HepG2 (cell line): Measurements from ENCODE around the gene CMTM5. TPM values are rescaled to one million over a fixed set of nuclear protein-coding genes. Genes with fewer than 3 reads are reported as not detected.

Source experiments
- ARID4A ChIP-seq: sonication (generic); formaldehyde crosslinking; IDR thresholded peaks from 2 replicates; pipeline ENCODE4 v1.5.0; 2020; ENCODE audit warnings: mild to moderate bottlenecking, missing genetic modification reagents, borderline replicate concordance
- ARNT2 ChIP-seq: sonication (generic); formaldehyde crosslinking; IDR thresholded peaks from 2 replicates; pipeline ENCODE4 v1.8.0; 2022; ENCODE audit warnings: mild to moderate bottlenecking, low read depth, missing genetic modification reagents, moderate library complexity
- CREB1 ChIP-seq, 2 experiments: fragments of 450-650 bp in 1 of 2; IDR thresholded peaks; 2 replicates each; pipeline ENCODE4 v1.6.1; 2016 to 2017; ENCODE audit warnings: control low read depth in 1 of 2, mild to moderate bottlenecking in 1 of 2, missing compliant biosample characterization in 1 of 2, missing genetic modification characterization in 1 of 2
- ELF4 ChIP-seq: sonication (generic); formaldehyde crosslinking; IDR thresholded peaks from 2 replicates; pipeline ENCODE4 v1.5.0; 2020; ENCODE audit warnings: missing genetic modification reagents, mild to moderate bottlenecking, moderate library complexity, borderline replicate concordance
- FOXK1 ChIP-seq: sonication (generic); formaldehyde crosslinking; IDR thresholded peaks from 2 replicates; pipeline ENCODE4 v1.4.0; 2020; ENCODE audit warnings: low read depth, missing genetic modification reagents, borderline replicate concordance
- MAX ChIP-seq: IDR thresholded peaks from 2 replicates; pipeline ENCODE4 v1.6.1; 2012; ENCODE audit warnings: inconsistent platforms
- NCOA2 ChIP-seq: sonication (generic); formaldehyde crosslinking; IDR thresholded peaks from 2 replicates; pipeline ENCODE4 v1.8.0; 2022; ENCODE audit warnings: inconsistent platforms
- NFYB ChIP-seq: sonication (generic); formaldehyde crosslinking; IDR thresholded peaks from 2 replicates; pipeline ENCODE4 v1.4.0; 2020; ENCODE audit warnings: missing genetic modification reagents
- NFYC ChIP-seq: IDR thresholded peaks from 2 replicates; pipeline ENCODE4 v1.6.1; 2016; ENCODE audit warnings: missing genetic modification reagents, missing compliant biosample characterization
- SP4 ChIP-seq: sonication (generic); formaldehyde crosslinking; IDR thresholded peaks from 2 replicates; pipeline ENCODE4 v1.8.1; 2023; ENCODE audit warnings: mild to moderate bottlenecking, missing genetic modification reagents
- TBX2 ChIP-seq: sonication (generic); formaldehyde crosslinking; IDR thresholded peaks from 2 replicates; pipeline ENCODE4 v1.5.0; 2020; ENCODE audit warnings: missing genetic modification reagents, mild to moderate bottlenecking, borderline replicate concordance
- ZBTB21 ChIP-seq: sonication (generic); formaldehyde crosslinking; IDR thresholded peaks from 2 replicates; pipeline ENCODE4 v1.4.0; 2020; ENCODE audit warnings: missing genetic modification reagents
- ZBTB8A ChIP-seq: sonication (generic); formaldehyde crosslinking; IDR thresholded peaks from 2 replicates; pipeline ENCODE4 v1.4.0; 2020; ENCODE audit warnings: mild to moderate bottlenecking, low read depth, missing genetic modification reagents, borderline replicate concordance
- ZKSCAN5 ChIP-seq: sonication (generic); formaldehyde crosslinking; IDR thresholded peaks from 2 replicates; pipeline ENCODE4 v1.5.1; 2020; ENCODE audit warnings: mild to moderate bottlenecking, missing genetic modification reagents
- ZNF292 ChIP-seq: sonication (generic); formaldehyde crosslinking; IDR thresholded peaks from 2 replicates; pipeline ENCODE4 v1.8.1; 2022; ENCODE audit warnings: mild to moderate bottlenecking, low read depth, missing genetic modification reagents, borderline replicate concordance
- ZNF331 ChIP-seq: sonication (generic); formaldehyde crosslinking; IDR thresholded peaks from 2 replicates; pipeline ENCODE4 v1.4.0; 2020; ENCODE audit warnings: missing genetic modification reagents
- ZNF83 ChIP-seq: sonication (generic); formaldehyde crosslinking; IDR thresholded peaks from 2 replicates; pipeline ENCODE4 v1.4.0; 2020; ENCODE audit warnings: missing genetic modification reagents, mild to moderate bottlenecking, borderline replicate concordance
- polyA plus RNA-seq, 8 experiments: library from polyadenylated mRNA; depleted of rRNA in 3 of 8; stranded (reverse) in 7 of 8; unstranded in 1 of 8; fragments of >200 nt; fragmentation: Illumina TruSeq in 4 of 8; extraction: Trizol in 4 of 8; gene quantifications; 2 replicates each; pipeline versions ENCODE4 v1.2.1 to v1.2.3, GENCODE V29; 2011 to 2016; ENCODE audit warnings: low read depth in 4 of 8, missing spikeins in 1 of 8, mixed read lengths in 1 of 8; ENCODE audit not compliant: insufficient read depth in 1 of 8
- total RNA-seq, 5 experiments: library from RNA; depleted of rRNA; stranded (reverse); fragments of >200 nt; fragmentation: Illumina TruSeq; extraction: Trizol; gene quantifications; 2 replicates each; pipeline ENCODE4 v1.2.3, GENCODE V29; 2016; ENCODE audit warnings: low read depth in 1 of 5
- TF ChIP-seq, protein P1 (sequence below): sonication (generic); formaldehyde crosslinking; IDR thresholded peaks from 2 replicates; pipeline ENCODE4 v1.9.0; 2021; ENCODE audit warnings: missing genetic modification reagents, borderline replicate concordance
- TF ChIP-seq, protein P2 (sequence below): sonication (generic); formaldehyde crosslinking; IDR thresholded peaks from 2 replicates; pipeline ENCODE4 v1.9.0; 2022; ENCODE audit warnings: missing genetic modification reagents, mild to moderate bottlenecking, borderline replicate concordance
- TF ChIP-seq, protein P3 (sequence below): IDR thresholded peaks from 2 replicates; pipeline ENCODE4 v1.6.1; 2016; ENCODE audit warnings: missing genetic modification reagents, missing compliant biosample characterization

The CMTM5 gene
- total and polyA plus RNA-seq, 2 of the 13 experiments (the other 11 are each of a cell fraction or from before 2014, with no cell fraction given) = not detected

- TF ChIP-seq ARID4A (CRISPR knock-in tag) = 0 out of 2 replicates have a peak, but pooled peaks have one; percentile 39
- 0 out of 2 replicates have a peak, but pooled peaks have one; percentile 11 for TF ChIP-seq NCOA2
- TF ChIP-seq, protein P1, sequence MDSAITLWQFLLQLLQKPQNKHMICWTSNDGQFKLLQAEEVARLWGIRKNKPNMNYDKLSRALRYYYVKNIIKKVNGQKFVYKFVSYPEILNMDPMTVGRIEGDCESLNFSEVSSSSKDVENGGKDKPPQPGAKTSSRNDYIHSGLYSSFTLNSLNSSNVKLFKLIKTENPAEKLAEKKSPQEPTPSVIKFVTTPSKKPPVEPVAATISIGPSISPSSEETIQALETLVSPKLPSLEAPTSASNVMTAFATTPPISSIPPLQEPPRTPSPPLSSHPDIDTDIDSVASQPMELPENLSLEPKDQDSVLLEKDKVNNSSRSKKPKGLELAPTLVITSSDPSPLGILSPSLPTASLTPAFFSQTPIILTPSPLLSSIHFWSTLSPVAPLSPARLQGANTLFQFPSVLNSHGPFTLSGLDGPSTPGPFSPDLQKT (CRISPR knock-in tag) = no peak
- TF ChIP-seq MAX = peak; percentile 19; the same call in 1 of the 2 replicates
- TF ChIP-seq ZBTB21 (CRISPR knock-in tag) = 0 out of 2 replicates have a peak, but pooled peaks have one; percentile 19
- TF ChIP-seq NFYB (CRISPR knock-in tag) = no peak
- no peak for TF ChIP-seq NFYC (CRISPR knock-in tag)
- TF ChIP-seq SP4 (CRISPR knock-in tag) = 0 out of 2 replicates have a peak, but pooled peaks have one; percentile 18
- no peak for TF ChIP-seq FOXK1 (CRISPR knock-in tag)
- 0 out of 2 replicates have a peak, but pooled peaks have one; percentile 10 for TF ChIP-seq ZNF331 (CRISPR knock-in tag)
- TF ChIP-seq CREB1 (IDR thresholded peaks at IDR 0.05) = no peak; the same call in 1 of the 2 replicates
- TF ChIP-seq CREB1 (CRISPR knock-in tag; IDR thresholded peaks at IDR 0.05) = no peak
- TF ChIP-seq, protein P2, sequence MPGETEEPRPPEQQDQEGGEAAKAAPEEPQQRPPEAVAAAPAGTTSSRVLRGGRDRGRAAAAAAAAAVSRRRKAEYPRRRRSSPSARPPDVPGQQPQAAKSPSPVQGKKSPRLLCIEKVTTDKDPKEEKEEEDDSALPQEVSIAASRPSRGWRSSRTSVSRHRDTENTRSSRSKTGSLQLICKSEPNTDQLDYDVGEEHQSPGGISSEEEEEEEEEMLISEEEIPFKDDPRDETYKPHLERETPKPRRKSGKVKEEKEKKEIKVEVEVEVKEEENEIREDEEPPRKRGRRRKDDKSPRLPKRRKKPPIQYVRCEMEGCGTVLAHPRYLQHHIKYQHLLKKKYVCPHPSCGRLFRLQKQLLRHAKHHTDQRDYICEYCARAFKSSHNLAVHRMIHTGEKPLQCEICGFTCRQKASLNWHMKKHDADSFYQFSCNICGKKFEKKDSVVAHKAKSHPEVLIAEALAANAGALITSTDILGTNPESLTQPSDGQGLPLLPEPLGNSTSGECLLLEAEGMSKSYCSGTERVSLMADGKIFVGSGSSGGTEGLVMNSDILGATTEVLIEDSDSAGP = no peak
- TF ChIP-seq ELF4 (CRISPR knock-in tag) = no peak
- no peak for TF ChIP-seq ZBTB8A (CRISPR knock-in tag)
- TF ChIP-seq ZNF292 (CRISPR knock-in tag) = 0 out of 2 replicates have a peak, but pooled peaks have one; percentile 41
- TF ChIP-seq ZNF83 (CRISPR knock-in tag) = no peak
- TF ChIP-seq, protein P3, sequence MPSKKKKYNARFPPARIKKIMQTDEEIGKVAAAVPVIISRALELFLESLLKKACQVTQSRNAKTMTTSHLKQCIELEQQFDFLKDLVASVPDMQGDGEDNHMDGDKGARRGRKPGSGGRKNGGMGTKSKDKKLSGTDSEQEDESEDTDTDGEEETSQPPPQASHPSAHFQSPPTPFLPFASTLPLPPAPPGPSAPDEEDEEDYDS (CRISPR knock-in tag) = no peak
- TF ChIP-seq ZKSCAN5 (CRISPR knock-in tag) = no peak
- no peak for TF ChIP-seq TBX2 (CRISPR knock-in tag)
- no peak for TF ChIP-seq ARNT2 (CRISPR knock-in tag)
Measured at GRCh38 chr14:23352506-23353432, 24.1 kb upstream of the CMTM5 start, which contains the start of gene SLC22A17 (continued).
